ENCODE measurements around the gene DNAH17.
"Not testable (repeated sequence)": the region's sequence is repeated elsewhere in the genome, so short reads cannot be mapped to it uniquely, and the experiment has no call there.

DNAH17 gene

DNA sequence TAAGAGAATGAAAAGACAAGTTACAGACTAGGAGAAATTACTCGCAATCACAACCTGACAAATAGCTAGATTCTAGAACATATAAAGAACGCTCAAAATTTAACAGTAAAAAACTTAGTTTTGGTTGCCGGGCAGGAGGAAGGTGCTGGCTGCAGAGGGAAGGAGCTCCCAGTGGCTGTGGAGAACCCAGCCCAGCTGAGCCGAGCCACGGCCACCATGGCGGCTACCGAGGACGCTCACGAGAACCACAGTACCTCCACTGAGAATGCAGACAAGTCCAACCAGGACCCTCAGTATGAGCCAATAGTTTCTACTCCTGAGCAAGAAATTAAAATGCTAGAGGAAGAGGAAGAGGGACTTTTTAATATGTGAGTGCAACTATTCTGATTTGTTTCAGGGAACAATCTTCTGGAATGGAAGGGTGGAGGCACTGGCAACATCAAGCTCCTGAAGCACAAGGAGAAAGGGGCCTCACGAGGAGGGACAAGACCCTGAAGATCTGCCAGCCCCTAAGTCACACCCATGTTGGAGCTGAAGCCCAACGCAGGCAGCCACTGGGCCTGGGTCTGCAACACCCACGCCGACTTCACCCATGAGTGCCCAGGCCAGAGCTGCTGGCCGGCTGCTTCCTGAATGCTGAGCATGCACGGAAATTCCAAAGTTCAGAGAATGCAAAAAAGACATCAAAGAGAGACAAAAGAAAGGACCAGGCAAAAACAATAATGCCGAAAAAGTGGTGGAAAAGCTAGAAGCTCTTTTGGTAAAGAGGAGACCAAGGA, 55.0 kb downstream of the DNAH17 start:
- no peak for DNase-seq (ENCODE audit: low read depth in 2 of 2)

DNA sequence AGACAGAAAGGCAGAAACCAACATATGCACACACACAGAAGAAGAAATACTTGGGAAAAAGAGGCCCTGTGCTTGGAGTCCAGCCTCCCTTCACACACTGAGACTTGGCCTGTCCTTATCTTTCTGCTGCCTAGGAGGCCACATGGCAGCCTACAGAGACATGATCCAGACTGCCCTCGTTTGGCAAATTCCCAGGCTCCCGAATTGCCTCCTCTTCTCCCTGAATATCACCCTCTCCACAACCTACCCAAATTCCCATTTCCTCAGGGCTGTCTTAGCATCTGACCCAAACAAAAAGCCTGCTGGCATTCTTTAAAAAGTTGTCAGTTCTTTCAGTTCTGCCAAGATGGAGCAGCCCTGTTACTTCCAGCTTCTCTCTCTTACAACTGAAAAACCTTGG, 59.8 kb downstream of the DNAH17 start:
- no peak for DNase-seq (ENCODE audit: low read depth in 2 of 2)

- DNase-seq (ENCODE audit: low read depth in 2 of 2): no peak
Measured at GRCh38 chr17:78515480-78515879, 61.7 kb downstream of the DNAH17 start.

- no peak for DNase-seq (ENCODE audit: low read depth in 2 of 2)
Measured at GRCh38 chr17:78514521-78514920, 62.7 kb downstream of the DNAH17 start.

GRCh38 chr17:78512976-78513375, 64.2 kb downstream of the DNAH17 start:
- no peak for DNase-seq (ENCODE audit: low read depth in 2 of 2)

GRCh38 chr17:78510141-78511075, 66.8 kb downstream of the DNAH17 start:
- DNase-seq (ENCODE audit: low read depth in 2 of 2): no peak

- DNase-seq (ENCODE audit: low read depth in 2 of 2): no peak
Measured at GRCh38 chr17:78507526-78507925, 69.7 kb downstream of the DNAH17 start.

DNA sequence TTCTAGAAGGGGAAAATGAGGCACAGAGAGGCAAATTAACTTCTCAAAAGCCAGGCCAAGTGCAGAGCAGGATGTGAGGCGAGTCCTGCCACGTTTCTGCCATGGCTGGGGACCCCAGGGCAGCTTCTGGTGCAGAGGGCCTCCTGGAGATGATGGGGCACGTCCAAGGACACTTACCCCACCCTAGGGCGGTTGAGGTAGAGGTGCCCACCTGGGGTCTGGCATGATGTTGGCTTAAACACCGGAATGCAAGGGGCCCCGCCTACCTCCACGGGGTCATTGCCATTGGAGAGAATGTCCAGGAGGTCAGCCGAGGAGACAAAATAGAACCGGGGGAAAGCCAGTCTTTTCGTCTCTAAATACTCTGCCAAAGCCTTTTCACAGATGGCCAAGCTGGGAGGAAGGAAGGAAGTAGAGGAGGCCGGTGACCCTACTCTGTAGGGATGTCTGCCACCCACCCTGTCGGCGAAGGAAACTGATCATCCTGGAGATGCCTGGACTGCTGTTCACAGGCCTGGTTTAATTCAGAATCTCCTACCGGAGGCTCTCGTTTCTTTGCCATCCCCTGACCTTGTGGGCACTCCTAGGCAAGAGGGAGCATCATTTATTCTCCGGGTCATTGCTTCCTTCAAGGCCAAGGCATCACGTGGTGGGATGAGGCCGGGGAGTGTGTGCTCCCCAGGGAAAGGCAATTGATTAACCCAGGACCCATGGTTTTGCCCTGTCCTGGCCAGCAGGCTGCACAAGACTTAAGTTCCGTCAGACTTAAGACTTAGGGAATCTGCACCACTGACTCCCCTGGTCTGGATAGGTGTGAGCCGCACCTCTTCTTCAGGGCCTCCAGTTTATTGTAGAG, 70.5 kb downstream of the DNAH17 start:
- DNase-seq (ENCODE audit: low read depth in 2 of 2): no peak

DNA sequence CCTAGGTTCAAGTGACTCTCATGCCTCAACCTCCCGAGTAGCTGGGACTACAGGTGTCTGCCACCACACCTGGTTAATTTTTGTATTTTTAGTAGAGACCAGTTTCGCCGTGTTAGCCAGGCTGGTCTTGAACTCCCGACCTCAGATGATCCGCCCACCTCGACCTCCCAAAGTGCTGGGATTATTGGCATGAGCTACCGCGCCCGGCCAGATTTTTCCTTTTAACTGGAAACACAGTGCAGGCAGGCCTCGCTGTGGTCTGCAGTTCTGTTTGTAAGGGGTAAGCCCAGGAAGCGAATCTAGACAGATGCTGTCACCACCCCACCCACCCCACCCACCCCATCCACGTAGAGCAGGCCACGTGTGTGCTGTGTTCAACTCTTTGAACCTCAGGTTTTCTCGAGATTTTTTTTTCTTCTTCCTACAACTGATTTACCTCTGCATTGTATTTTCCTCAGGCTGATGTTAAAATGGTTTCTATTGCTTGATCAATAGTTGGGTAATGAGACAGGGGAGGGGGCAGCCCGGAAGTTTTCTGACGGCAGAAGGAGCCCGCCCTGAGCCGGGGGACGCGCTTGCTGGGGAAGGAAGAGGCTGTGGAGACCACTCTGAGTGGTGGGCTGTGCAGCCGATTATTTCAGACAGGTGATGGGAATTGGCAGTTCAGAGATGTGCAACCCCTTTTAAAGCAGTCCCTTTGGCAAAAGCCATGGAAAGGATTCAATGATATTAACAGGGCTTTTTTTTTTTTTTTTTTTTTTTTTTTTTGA, 72.9 kb downstream of the DNAH17 start:
- no peak for DNase-seq (ENCODE audit: low read depth in 2 of 2)

DNA sequence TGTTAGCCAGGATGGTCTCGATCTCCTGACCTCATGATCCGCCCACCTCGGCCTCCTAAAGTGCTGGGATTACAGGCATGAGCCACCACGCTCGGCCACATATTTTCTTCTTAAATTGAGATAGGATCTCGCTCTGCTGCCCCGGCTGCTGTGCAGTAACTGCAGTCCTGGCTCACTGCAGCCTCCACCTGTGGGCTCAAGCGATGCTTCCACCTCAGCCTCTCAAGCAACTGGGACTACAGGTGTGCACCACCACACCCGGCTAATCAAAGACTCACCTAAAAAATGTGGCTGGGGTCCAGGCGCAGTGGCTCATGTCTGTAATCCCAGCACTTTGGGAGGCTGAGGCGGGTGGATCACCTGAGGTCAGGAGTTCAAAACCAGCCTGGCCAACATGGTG, 73.8 kb downstream of the DNAH17 start:
- DNase-seq (ENCODE audit: low read depth in 2 of 2): not testable (repeated sequence)

DNA sequence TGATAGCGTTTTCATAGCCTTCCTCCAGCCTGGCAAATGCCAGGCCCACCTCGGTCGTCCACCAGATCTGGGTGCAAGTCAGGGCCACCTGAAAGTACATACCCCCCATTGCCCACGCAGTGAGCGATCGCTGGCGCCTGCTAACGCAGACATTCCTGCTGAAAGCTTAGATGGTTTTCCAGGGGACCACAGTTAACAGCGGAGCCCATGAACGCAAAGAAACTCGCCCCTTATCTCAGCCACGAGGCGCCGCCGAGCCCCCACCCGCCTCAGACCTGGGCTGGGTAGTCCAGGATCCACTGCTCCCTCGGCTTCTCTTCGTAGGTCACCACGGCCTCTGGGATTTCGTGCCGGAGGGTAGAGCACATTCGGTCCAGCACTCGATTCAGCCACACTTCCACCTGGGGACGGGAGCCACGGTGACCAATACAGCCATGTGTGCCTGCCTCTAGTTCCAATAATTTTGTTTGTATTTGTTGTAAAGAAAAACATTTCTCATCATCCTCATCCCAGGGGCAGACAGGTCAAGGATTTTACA, 74.5 kb downstream of the DNAH17 start:
- no peak for DNase-seq (ENCODE audit: low read depth in 2 of 2)

DNA sequence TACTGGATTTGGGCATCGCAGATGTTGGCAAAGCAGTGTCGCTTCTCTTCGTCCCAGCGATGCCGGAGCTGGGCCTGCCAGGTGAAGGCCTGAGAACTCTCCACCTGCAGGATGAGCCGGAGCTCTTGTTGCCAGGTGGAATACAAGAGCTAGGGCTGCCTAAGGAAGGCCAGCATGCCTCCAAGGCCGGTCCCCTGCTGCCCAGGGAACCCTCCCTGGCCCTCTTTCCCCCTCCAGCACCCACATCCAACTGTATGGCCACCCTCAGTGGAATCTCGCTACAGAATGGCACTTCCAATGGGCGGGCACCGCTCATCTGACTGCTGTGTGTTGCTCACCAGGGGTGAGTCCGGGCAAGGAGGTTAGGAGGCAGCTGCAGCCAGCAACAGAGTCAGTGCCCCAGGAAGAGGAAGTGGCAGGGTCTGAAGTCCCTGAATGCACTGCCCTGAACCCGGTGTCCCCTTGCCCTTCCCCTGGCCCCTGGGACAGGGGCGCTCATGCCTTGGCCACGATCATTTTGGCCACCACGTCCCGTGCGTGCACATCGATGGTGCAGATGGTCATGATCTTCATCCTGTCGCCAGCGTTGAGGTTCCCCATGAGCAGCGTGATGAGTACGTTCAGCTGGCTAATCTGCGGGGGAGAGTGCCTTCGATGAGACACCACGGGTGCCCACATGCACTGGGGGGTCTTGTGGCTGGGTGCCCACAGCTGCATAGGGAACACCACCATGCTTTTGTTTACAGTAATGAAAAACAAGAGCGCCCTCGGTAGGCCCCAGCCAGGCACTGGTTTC, 75.8 kb downstream of the DNAH17 start:
- no peak for DNase-seq (ENCODE audit: low read depth in 2 of 2)

DNA sequence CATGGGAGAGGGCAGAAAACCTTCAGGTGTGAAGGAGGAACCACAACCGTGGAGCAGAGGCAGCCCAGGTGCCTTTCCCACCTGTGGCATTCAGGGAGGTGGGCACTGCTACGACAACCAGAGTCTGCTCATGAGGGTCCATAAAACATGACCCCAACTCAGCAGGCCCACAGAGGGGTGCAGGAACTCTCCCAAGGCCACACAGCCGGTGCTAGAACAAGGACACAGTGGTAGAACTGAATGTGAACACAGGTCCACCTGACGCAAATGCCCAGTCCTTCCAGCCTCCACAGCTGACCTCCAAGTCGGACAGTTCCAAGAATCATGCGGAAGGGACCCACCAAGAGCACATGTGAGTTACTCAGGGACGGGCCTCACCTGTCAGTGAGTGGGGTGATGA, 76.4 kb downstream of the DNAH17 start:
- DNase-seq (ENCODE audit: low read depth in 2 of 2): no peak

GRCh38 chr17:78499715-78500540, 77.3 kb downstream of the DNAH17 start:
- DNase-seq (ENCODE audit: low read depth in 2 of 2): no peak

- no peak for DNase-seq (ENCODE audit: low read depth in 2 of 2)
Measured at GRCh38 chr17:78498848-78499247, 78.3 kb downstream of the DNAH17 start.

GRCh38 chr17:78497115-78497540, 80.1 kb downstream of the DNAH17 start:
- peak in 1 of 2 donors; percentile 20 for DNase-seq (ENCODE audit: low read depth in 2 of 2)

GRCh38 chr17:78496311-78496710, 80.9 kb downstream of the DNAH17 start:
- no peak for DNase-seq (ENCODE audit: low read depth in 2 of 2)

- DNase-seq (ENCODE audit: low read depth in 2 of 2): no peak
Measured at GRCh38 chr17:78495634-78496033, 81.6 kb downstream of the DNAH17 start.

DNA sequence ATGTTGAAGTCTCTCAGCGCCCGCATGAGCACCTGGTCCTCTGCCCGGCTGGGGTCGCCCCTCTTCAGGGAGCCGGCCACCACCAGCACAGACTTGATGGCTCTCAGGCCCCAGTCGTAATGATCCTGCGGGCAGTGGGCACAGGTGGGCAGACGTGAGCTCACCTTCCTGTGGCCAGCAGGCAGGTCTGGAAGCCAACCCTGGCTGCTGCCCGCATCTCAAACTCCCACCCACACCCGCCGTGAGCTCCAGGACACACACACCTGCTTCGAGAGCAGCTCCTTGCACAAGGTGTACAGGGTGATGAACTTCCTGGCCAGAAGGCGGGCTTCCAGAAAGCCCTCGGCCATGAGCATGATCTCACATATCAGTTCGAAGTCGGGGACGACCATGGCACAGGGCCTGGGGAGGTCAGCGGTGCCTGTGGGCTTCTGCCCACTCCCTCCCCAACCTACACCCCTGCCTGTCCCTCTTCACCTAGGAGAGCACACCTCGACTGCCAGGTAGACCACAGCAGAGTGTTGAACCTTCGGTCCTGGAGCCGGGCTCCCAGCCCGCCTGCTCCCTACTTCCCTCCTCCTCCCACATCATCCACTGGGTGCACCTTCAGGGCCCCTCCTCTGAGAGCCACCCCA, 82.4 kb downstream of the DNAH17 start:
- DNase-seq (ENCODE audit: low read depth in 2 of 2): no peak
